Left lobe of liver (tissue), 2 donors: Measurements from ENCODE around the gene ADAMTS17. TPM values are rescaled to one million over a fixed set of nuclear protein-coding genes. Genes with fewer than 3 reads are reported as not detected.

Experiments
- ATAC-seq: fragments of 200-7000 bp; cut with Tn5 transposase; one replicate; pipeline ENCODE4 v1.9.1; 2020; ENCODE audit warnings: mild to moderate bottlenecking, moderate library complexity
- DNase-seq: peaks from one replicate; pipeline ENCODE4 v3.0.0-alpha.2; 2020; ENCODE audit warnings: low spot score
- total RNA-seq: library from RNA; stranded (reverse); gene quantifications from one replicate; pipeline ENCODE4 v1.2.1, GENCODE V29; 2021
- donor health status: DM: no; HTN: no; CAD: no; lungs with moderate emphysema.
- donor health status: DM: no; HTN: yes; CAD: no.

The ADAMTS17 gene
- total RNA-seq, 1 donor from 2014 or later, result 22.4 TPM

GRCh38 chr15:100187677-100188076, 154.1 kb downstream of the ADAMTS17 start:
- DNase-seq, result peak; percentile 14
- no peak for ATAC-seq

- ATAC-seq, result no peak
- DNase-seq, result peak; percentile 21
Measured at GRCh38 chr15:100186960-100187359, 154.8 kb downstream of the ADAMTS17 start.

- DNase-seq (peak; percentile 18), ATAC-seq (no peak)
Measured at GRCh38 chr15:100186366-100186765, 155.4 kb downstream of the ADAMTS17 start.

GRCh38 chr15:100183921-100184495, 157.8 kb downstream of the ADAMTS17 start:
- ATAC-seq (no peak), DNase-seq (peak; percentile 16)

- DNase-seq, result peak; percentile 7
- no peak for ATAC-seq
Measured at GRCh38 chr15:100180921-100181320, 160.9 kb downstream of the ADAMTS17 start.

GRCh38 chr15:100175406-100176114, 166.2 kb downstream of the ADAMTS17 start:
- ATAC-seq, result no peak
- peak; percentile 19 for DNase-seq

- no peak for ATAC-seq
- peak; percentile 7 for DNase-seq
Measured at GRCh38 chr15:100174904-100175275, 166.9 kb downstream of the ADAMTS17 start.

GRCh38 chr15:100174159-100174903, 167.4 kb downstream of the ADAMTS17 start:
- ATAC-seq (peak; percentile 66), DNase-seq (no peak)

GRCh38 chr15:100172356-100173024, 169.3 kb downstream of the ADAMTS17 start:
- ATAC-seq (no peak), DNase-seq (peak; percentile 15)

- DNase-seq (peak; percentile 26), ATAC-seq (no peak)
Measured at GRCh38 chr15:100171411-100171810, 170.4 kb downstream of the ADAMTS17 start.

- ATAC-seq, result no peak
- peak; percentile 11 for DNase-seq
Measured at GRCh38 chr15:100170291-100171210, 171.2 kb downstream of the ADAMTS17 start.

GRCh38 chr15:100169615-100170290, 172.0 kb downstream of the ADAMTS17 start:
- no peak for ATAC-seq
- peak; percentile 37 for DNase-seq

- DNase-seq, result peak; percentile 33
Measured at GRCh38 chr15:100168787-100169186, 173.0 kb downstream of the ADAMTS17 start.

GRCh38 chr15:100167884-100168375, 173.8 kb downstream of the ADAMTS17 start:
- peak; percentile 80 for ATAC-seq
- peak; percentile 85 for DNase-seq

More at GRCh38 chr15:100168787-100169186, 173.0 kb downstream of the ADAMTS17 start:
- ATAC-seq, result no peak

GRCh38 chr15:100166313-100166712, 175.5 kb downstream of the ADAMTS17 start:
- ATAC-seq (no peak), DNase-seq (no peak)

GRCh38 chr15:100163961-100164360, 177.8 kb downstream of the ADAMTS17 start:
- DNase-seq (peak; percentile 87), ATAC-seq (peak; percentile 73)

- peak; percentile 45 for ATAC-seq
- peak; percentile 53 for DNase-seq
Measured at GRCh38 chr15:100160953-100161352, 180.8 kb downstream of the ADAMTS17 start.

- DNase-seq, result no peak
- no peak for ATAC-seq
Measured at GRCh38 chr15:100159436-100159835, 182.3 kb downstream of the ADAMTS17 start.

GRCh38 chr15:100158356-100158755, 183.4 kb downstream of the ADAMTS17 start:
- DNase-seq (no peak), ATAC-seq (no peak)
